NCI-H748 (cell line): ENCODE measurements around the gene TRIM2.

ENCODE experiments used
- DNase-seq: peaks from one replicate; lab custom pipeline; 2025; ENCODE audit not compliant: unreplicated experiment; lab: John Stamatoyannopoulos, UW

Gene TRIM2

GRCh38 chr4:153325558-153325957 is 121.3 kb downstream of the TRIM2 start:
- no peak for DNase-seq

GRCh38 chr4:153326513-153326912 is 122.3 kb downstream of the TRIM2 start:
- no peak for DNase-seq

- DNase-seq: no peak
Observed at GRCh38 chr4:153327247-153327646, 123.0 kb downstream of the TRIM2 start.

GRCh38 chr4:153332936-153333335 is 128.7 kb downstream of the TRIM2 start:
- no peak for DNase-seq

- no peak for DNase-seq
Observed at GRCh38 chr4:153333874-153334273, 129.6 kb downstream of the TRIM2 start.

GRCh38 chr4:153335665-153336064 is 131.4 kb downstream of the TRIM2 start:
- DNase-seq: no peak

- DNase-seq: no peak
Observed at GRCh38 chr4:153337686-153338085, 133.4 kb downstream of the TRIM2 start.

GRCh38 chr4:153341575-153342090 is 137.4 kb downstream of the TRIM2 start:
- no peak for DNase-seq

- no peak for DNase-seq
Observed at GRCh38 chr4:153342751-153343552, 138.7 kb downstream of the TRIM2 start.

GRCh38 chr4:153344131-153345011 is 140.1 kb downstream of the TRIM2 start, which contains the start of gene MND1:
Gene MND1, plus strand, starts transcription at chr4:153344688. Its CDS starts 50 bp downstream, at chr4:153344738.
- DNase-seq: peak; percentile 82

GRCh38 chr4:153345012-153345981 is 141.1 kb downstream of the TRIM2 start:
- peak; percentile 60 for DNase-seq

- peak; percentile 6 for DNase-seq
Observed at GRCh38 chr4:153346031-153346430, 141.8 kb downstream of the TRIM2 start.

- no peak for DNase-seq
Observed at GRCh38 chr4:153346563-153346962, 142.3 kb downstream of the TRIM2 start.

- no peak for DNase-seq
Observed at GRCh38 chr4:153347117-153347516, 142.9 kb downstream of the TRIM2 start.

GRCh38 chr4:153348006-153348405 is 143.8 kb downstream of the TRIM2 start:
- no peak for DNase-seq

GRCh38 chr4:153349206-153349805 is 145.1 kb downstream of the TRIM2 start:
- no peak for DNase-seq

GRCh38 chr4:153362184-153362583 is 157.9 kb downstream of the TRIM2 start:
- DNase-seq: no peak

GRCh38 chr4:153364061-153364460 is 159.8 kb downstream of the TRIM2 start:
- DNase-seq: no peak

- DNase-seq: no peak
Observed at GRCh38 chr4:153365003-153365402, 160.8 kb downstream of the TRIM2 start.

- DNase-seq: no peak
Observed at GRCh38 chr4:153366486-153366885, 162.2 kb downstream of the TRIM2 start.
